ENCODE results near the gene SEC61A1.

The SEC61A1 gene

DNA sequence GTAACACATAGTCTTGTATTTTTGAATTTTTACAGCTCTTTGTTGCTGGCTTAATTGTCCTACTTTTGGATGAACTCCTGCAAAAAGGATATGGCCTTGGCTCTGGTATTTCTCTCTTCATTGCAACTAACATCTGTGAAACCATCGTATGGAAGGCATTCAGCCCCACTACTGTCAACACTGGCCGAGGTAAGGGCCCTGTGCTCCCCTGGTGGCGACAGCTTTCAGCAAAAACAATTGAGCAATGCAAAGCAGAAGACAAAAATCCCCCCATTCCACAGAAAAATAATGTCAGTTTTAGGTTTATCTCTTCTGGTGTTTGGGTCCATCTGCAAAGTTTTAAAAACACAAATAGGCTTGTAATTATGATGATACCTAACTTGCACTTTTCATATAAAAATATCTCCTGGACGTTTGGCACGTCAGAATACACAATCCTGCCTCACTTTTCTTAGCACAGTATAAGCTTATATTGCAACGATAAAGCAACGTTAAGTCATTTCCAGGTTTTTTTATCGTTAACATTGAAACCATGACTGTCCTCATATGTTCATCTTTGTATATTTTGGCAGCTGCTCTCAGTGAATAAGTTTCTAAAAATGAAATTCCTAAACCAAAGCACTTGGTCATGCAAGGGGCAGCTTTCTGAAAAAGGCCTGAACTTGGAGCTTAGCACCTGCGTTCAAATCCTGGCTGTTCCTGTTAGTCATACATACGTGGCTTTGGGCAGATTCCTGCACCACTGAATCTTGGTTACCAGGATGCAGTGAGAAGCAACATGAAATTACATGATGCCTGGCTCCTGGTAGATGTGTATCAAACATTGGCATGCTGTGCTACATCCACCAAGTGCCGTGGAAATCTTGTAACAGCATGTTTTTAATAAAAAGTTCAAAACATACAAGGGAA lies 8.5 kb downstream of the SEC61A1 start:
- no peak for FAIRE-seq

DNA sequence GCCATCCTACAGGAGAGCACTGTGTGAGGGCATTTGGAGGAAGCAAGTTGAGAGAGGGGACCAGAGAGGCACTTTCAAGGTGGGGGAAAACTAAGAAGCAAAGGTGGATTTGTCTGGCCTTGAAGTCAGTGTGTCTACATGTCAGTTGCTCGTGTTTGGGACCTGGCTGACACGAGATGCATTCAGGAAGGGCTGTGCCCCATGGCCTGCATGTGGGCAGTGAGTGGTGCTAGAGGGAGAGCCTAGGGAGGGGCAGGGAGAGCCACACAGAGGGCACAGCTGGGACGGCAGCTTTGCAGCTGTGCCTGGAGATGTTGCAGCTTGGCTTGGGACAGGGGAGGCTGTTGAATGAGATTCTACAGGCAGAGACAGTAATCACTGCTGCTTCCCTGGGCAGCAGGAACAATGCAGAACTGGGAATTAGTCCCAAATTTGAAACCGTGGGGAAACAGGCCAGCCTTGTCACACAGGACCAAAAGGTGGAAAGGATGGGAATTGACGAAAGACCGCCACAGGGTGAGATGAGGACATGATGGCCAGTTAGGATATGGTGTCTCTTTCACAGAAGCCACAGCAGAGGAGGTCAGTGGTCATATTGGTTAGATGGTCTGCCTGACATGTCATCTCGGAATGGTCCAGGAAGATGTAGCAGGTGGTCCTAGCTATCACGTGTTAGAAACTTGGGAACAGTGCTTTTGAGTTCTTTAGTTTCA lies 10.0 kb downstream of the SEC61A1 start:
- no peak for FAIRE-seq

- no peak for FAIRE-seq
Observed at GRCh38 chr3:128063865-128064264, 11.6 kb downstream of the SEC61A1 start.

GRCh38 chr3:128064962-128065361 lies 12.7 kb downstream of the SEC61A1 start:
- FAIRE-seq = no peak

GRCh38 chr3:128066114-128066513 lies 13.9 kb downstream of the SEC61A1 start:
- FAIRE-seq = no peak

- no peak for FAIRE-seq
Observed at GRCh38 chr3:128066676-128067075, 14.4 kb downstream of the SEC61A1 start.

DNA sequence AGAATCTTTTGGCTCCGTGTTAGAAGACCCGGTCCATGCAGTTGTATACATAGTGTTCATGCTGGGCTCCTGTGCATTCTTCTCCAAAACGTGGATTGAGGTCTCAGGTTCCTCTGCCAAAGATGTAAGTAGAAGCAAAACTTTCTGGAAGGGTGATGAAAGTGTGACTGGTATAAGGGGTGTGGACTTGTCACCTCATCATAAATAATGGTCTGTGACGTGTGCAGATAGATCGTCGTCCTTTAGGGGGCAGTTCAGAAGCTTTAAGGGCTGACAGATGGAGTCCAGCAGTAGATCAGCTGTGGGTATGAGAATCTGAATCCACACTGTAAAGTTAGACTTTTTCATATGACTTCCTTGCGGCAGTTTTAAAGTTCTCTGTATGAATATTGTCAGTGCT lies 15.3 kb downstream of the SEC61A1 start:
- no peak for FAIRE-seq

DNA sequence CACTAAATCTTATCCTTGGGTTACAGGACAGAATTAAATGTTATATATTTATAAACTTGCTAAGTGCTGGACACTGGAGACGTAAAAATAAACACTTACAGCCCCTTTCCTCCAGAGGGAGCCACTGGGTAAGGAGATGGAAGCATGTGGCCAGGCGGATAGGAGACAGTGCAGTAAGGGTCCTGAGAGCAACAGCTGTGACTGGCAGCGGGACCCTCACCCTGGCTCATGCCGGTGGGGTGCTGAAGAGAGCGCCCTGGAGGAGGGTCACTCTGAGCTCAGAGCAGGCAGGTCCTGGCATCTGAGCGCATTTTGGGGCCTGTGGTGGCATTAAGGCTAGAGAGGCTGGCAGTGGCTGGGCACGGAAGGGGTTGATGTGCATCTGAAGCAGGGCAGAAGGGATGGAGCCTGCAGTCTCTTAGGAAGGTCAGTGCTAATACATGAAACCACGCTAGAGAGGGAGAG lies 16.0 kb downstream of the SEC61A1 start:
- FAIRE-seq = no peak

- no peak for FAIRE-seq
Observed at GRCh38 chr3:128069271-128069670, 17.0 kb downstream of the SEC61A1 start.

- FAIRE-seq = no peak
Observed at GRCh38 chr3:128070898-128071591, 18.8 kb downstream of the SEC61A1 start.

- FAIRE-seq = no peak
Observed at GRCh38 chr3:128071771-128072453, 19.7 kb downstream of the SEC61A1 start.

- FAIRE-seq = no peak
Observed at GRCh38 chr3:128072454-128073184, 20.4 kb downstream of the SEC61A1 start.

DNA sequence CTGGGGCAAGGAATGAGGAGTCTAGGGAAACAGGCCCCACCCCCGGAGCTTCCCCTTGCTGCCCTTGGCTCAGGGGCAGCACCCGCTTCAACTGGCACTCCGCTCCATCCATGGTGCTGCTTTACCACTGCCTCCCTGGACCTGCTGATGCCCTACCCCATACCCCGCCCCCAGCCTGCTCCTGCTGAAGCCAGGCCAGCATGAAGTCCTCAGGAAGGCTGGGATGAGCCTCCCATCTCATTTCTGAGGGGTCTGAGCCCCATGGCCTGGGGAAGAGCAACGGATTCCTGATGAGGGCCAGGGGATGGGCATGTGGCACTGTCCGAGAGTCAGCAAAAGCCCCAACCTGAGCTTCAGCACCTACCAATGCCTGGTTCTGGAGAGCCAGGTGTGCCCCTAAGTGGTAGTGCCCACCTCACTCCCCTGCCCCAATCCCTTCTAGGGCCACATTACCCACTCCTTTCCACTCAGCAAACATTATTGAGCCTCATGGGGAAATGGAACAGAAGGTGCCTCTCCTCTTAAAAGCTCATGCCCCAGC lies 21.0 kb downstream of the SEC61A1 start:
- no peak for FAIRE-seq

- FAIRE-seq = no peak
Observed at GRCh38 chr3:128073807-128074206, 21.6 kb downstream of the SEC61A1 start.

- FAIRE-seq = no peak
Observed at GRCh38 chr3:128074851-128075521, 22.7 kb downstream of the SEC61A1 start.

- no peak for FAIRE-seq
Observed at GRCh38 chr3:128075522-128076482, 23.6 kb downstream of the SEC61A1 start.

GRCh38 chr3:128076483-128077201 lies 24.4 kb downstream of the SEC61A1 start:
- FAIRE-seq = no peak

GRCh38 chr3:128077202-128077624 lies 25.0 kb downstream of the SEC61A1 start:
- FAIRE-seq = no peak

GRCh38 chr3:128077665-128078064 lies 25.4 kb downstream of the SEC61A1 start:
- no peak for FAIRE-seq
